NT2/D1 (cell line): ENCODE results near the gene CCR6.

Experiments used
- DNase-seq: peaks from one replicate; pipeline ENCODE4 v3.0.0-alpha.2; 2011; ENCODE audit warnings: low read depth, low spot score
- H3K27me3 ChIP-seq: 2 replicates; pipeline ENCODE4 v1.6.0; 2011; ENCODE audit warnings: mild to moderate bottlenecking; ENCODE audit not compliant: insufficient read length, insufficient read depth
- H3K36me3 ChIP-seq: 2 replicates; pipeline ENCODE4 v1.6.1; 2011; ENCODE audit warnings: mild to moderate bottlenecking, low read length, mixed read lengths; ENCODE audit not compliant: insufficient read depth, insufficient read length
- H3K4me1 ChIP-seq: 2 replicates; pipeline ENCODE4 v1.5.1; 2011; ENCODE audit not compliant: insufficient read depth, insufficient read length
- H3K4me3 ChIP-seq: 2 replicates; pipeline ENCODE4 v1.5.1; 2011; ENCODE audit warnings: low read depth; ENCODE audit not compliant: insufficient read length
- H3K9ac ChIP-seq: 2 replicates; pipeline ENCODE4 v1.6.0; 2011; ENCODE audit warnings: low read depth; ENCODE audit not compliant: insufficient read length
- H3K9me3 ChIP-seq: 2 replicates; pipeline ENCODE4 v1.5.1; 2011; ENCODE audit warnings: mild to moderate bottlenecking, low read length; ENCODE audit not compliant: insufficient read depth
- SUZ12 ChIP-seq: IDR thresholded peaks from 2 replicates; pipeline ENCODE4 v1.6.1; 2011; ENCODE audit not compliant: insufficient read length, insufficient read depth; ENCODE audit errors: extremely low read depth
- YY1 ChIP-seq: IDR thresholded peaks from 2 replicates; pipeline ENCODE4 v1.6.1; 2011; ENCODE audit not compliant: insufficient read length, insufficient read depth
- ZNF274 ChIP-seq: IDR thresholded peaks from 2 replicates; pipeline ENCODE4 v1.6.1; 2011; ENCODE audit warnings: mild to moderate bottlenecking, low read depth, low read length

CCR6 gene

GRCh38 chr6:167130008-167130677, 7.2 kb downstream of the CCR6 start:
- TF ChIP-seq YY1 (no peak), ZNF274 (no peak), SUZ12 (no peak)
- Histone ChIP-seq H3K9me3 (no peaks in the 10 kb centered on the region), H3K36me3 (no peaks in the 10 kb centered on the region), H3K27me3 (no peaks in the 10 kb centered on the region), H3K9ac (no peak overlapping the region), H3K4me3 (no peak overlapping the region), H3K4me1 (no peaks in the 10 kb centered on the region)
- DNase-seq = no peak

- TF ChIP-seq SUZ12 = no peak
- no peak for TF ChIP-seq YY1
- TF ChIP-seq ZNF274 = no peak
- H3K4me3 ChIP-seq = no peak overlapping the region
Observed at GRCh38 chr6:167130712-167131684, 8.1 kb downstream of the CCR6 start.

GRCh38 chr6:167134448-167135328, 11.8 kb downstream of the CCR6 start:
- H3K4me1 ChIP-seq = no peaks in the 10 kb centered on the region
- no peak for TF ChIP-seq SUZ12
- no peak for TF ChIP-seq ZNF274
- no peak for TF ChIP-seq YY1
- H3K36me3 ChIP-seq = no peaks in the 10 kb centered on the region
- no peak for DNase-seq
- H3K4me3 ChIP-seq = no peak overlapping the region
- H3K9ac ChIP-seq = no peak overlapping the region
- H3K27me3 ChIP-seq = no peaks in the 10 kb centered on the region
- no peaks in the 10 kb centered on the region for H3K9me3 ChIP-seq

More at GRCh38 chr6:167130712-167131684, 8.1 kb downstream of the CCR6 start:
- H3K9me3 ChIP-seq = no peaks in the 10 kb centered on the region
- no peaks in the 10 kb centered on the region for H3K27me3 ChIP-seq
- DNase-seq = no peak
- H3K9ac ChIP-seq = no peak overlapping the region
- no peaks in the 10 kb centered on the region for H3K36me3 ChIP-seq
- H3K4me1 ChIP-seq = no peaks in the 10 kb centered on the region

GRCh38 chr6:167136376-167136775, 13.5 kb downstream of the CCR6 start:
- no peak overlapping the region for H3K4me3 ChIP-seq
- H3K4me1 ChIP-seq = no peaks in the 10 kb centered on the region
- TF ChIP-seq ZNF274 = no peak
- TF ChIP-seq YY1 = no peak
- DNase-seq = no peak
- H3K9ac ChIP-seq = no peak overlapping the region
- H3K36me3 ChIP-seq = no peaks in the 10 kb centered on the region
- H3K9me3 ChIP-seq = no peaks in the 10 kb centered on the region
- no peaks in the 10 kb centered on the region for H3K27me3 ChIP-seq

GRCh38 chr6:167137081-167137480, 14.2 kb downstream of the CCR6 start:
- no peak overlapping the region for H3K4me3 ChIP-seq
- DNase-seq = no peak
- H3K9ac ChIP-seq = no peak overlapping the region
- no peaks in the 10 kb centered on the region for H3K36me3 ChIP-seq
- H3K9me3 ChIP-seq = no peaks in the 10 kb centered on the region
- TF ChIP-seq SUZ12 (no peak), ZNF274 (no peak), YY1 (no peak)
- H3K4me1 ChIP-seq = peaks cover 3% of the 10 kb centered on the region
- no peaks in the 10 kb centered on the region for H3K27me3 ChIP-seq

- Histone ChIP-seq H3K9ac (no peak overlapping the region), H3K4me3 (no peak overlapping the region), H3K27me3 (no peaks in the 10 kb centered on the region), H3K9me3 (no peaks in the 10 kb centered on the region), H3K36me3 (no peaks in the 10 kb centered on the region), H3K4me1 (peaks cover 3% of the 10 kb centered on the region)
- no peak for DNase-seq
- TF ChIP-seq YY1 (no peak), ZNF274 (no peak), SUZ12 (no peak)
Observed at GRCh38 chr6:167137881-167138280, 15.0 kb downstream of the CCR6 start.

- peaks cover 7% of the 10 kb centered on the region; the same call in 1 of the 2 replicates for H3K9me3 ChIP-seq
- no peak overlapping the region for H3K9ac ChIP-seq
- H3K4me1 ChIP-seq = peaks cover 3% of the 10 kb centered on the region
- no peak overlapping the region for H3K4me3 ChIP-seq
- H3K27me3 ChIP-seq = peaks cover 3% of the 10 kb centered on the region
- no peaks in the 10 kb centered on the region for H3K36me3 ChIP-seq
- TF ChIP-seq SUZ12 (no peak), YY1 (no peak), ZNF274 (no peak)
- no peak for DNase-seq
Observed at GRCh38 chr6:167139761-167140160, 16.9 kb downstream of the CCR6 start.
